ENCODE results near the gene SRPK1. TPM values are rescaled to one million over a fixed set of nuclear protein-coding genes. Genes with fewer than 3 reads are reported as not detected.

Gene SRPK1
- total and polyA plus RNA-seq, 4 donors: 9.6 to 78.9 (median 23.6) TPM

- H3K36me3 ChIP-seq (ENCODE audit: control insufficient read depth in 4 of 4, insufficient read depth in 4 of 4, low read length in 4 of 4): peaks cover 5 to 19% (median 7%) of the 10 kb centered on the region in 4 donors
- no peaks in the 10 kb centered on the region for H3K4me1 ChIP-seq (ENCODE audit: control insufficient read depth in 5 of 5, insufficient read depth in 5 of 5, low read length in 5 of 5)
- no peaks in the 10 kb centered on the region for H3K27me3 ChIP-seq (ENCODE audit: control insufficient read depth in 3 of 3, insufficient read depth in 3 of 3, low read length in 2 of 3)
- no peak overlapping the region for H3K9ac ChIP-seq (ENCODE audit: insufficient read depth in 1 of 2, low read length in 2 of 2)
- ATAC-seq (ENCODE audit: insufficient read depth, low FRiP score) (no peak), DNase-seq (no peak)
- H3K9me3 ChIP-seq (ENCODE audit: control insufficient read depth in 4 of 4, insufficient read depth in 3 of 4, low read length in 3 of 4): peaks cover 0 to 7% (median 4%) of the 10 kb centered on the region in 4 donors
- H3K4me3 ChIP-seq: no peak overlapping the region
- WGBS, 2 donors: 98% methylated on average over 5 of the region's 5 CpGs
- no peak overlapping the region for H3K27ac ChIP-seq (ENCODE audit: low read depth in 1 of 2, low read length in 1 of 2)
- no peak for TF ChIP-seq CTCF (IDR thresholded peaks at IDR 0.05; ENCODE audit: control extremely low read depth, extremely low read depth)
Observed at GRCh38 chr6:35879151-35879550, 41.7 kb downstream of the SRPK1 start.

GRCh38 chr6:35876902-35877301, 44.0 kb downstream of the SRPK1 start:
- no peak overlapping the region for H3K27ac ChIP-seq (ENCODE audit: low read depth in 1 of 2, low read length in 1 of 2)
- no peak overlapping the region for H3K4me3 ChIP-seq
- ATAC-seq (ENCODE audit: insufficient read depth, low FRiP score): no peak
- H3K36me3 ChIP-seq (ENCODE audit: control insufficient read depth in 4 of 4, insufficient read depth in 4 of 4, low read length in 4 of 4): peaks cover 3 to 16% (median 7%) of the 10 kb centered on the region in 4 donors
- H3K9ac ChIP-seq (ENCODE audit: insufficient read depth in 1 of 2, low read length in 2 of 2): no peak overlapping the region
- DNase-seq: no peak
- WGBS, 2 donors: 96 to 98% methylated on average over 2 of the region's 2 CpGs
- TF ChIP-seq CTCF (IDR thresholded peaks at IDR 0.05; ENCODE audit: control extremely low read depth, extremely low read depth): no peak
- H3K9me3 ChIP-seq (ENCODE audit: control insufficient read depth in 4 of 4, insufficient read depth in 3 of 4, low read length in 3 of 4): peaks cover 0 to 4% (median 3%) of the 10 kb centered on the region in 4 donors
- H3K27me3 ChIP-seq (ENCODE audit: control insufficient read depth in 3 of 3, insufficient read depth in 3 of 3, low read length in 2 of 3): no peaks in the 10 kb centered on the region
- no peaks in the 10 kb centered on the region for H3K4me1 ChIP-seq (ENCODE audit: control insufficient read depth in 5 of 5, insufficient read depth in 5 of 5, low read length in 5 of 5)

GRCh38 chr6:35874730-35875129, 46.2 kb downstream of the SRPK1 start:
- no peaks in the 10 kb centered on the region for H3K4me1 ChIP-seq (ENCODE audit: control insufficient read depth in 5 of 5, insufficient read depth in 5 of 5, low read length in 5 of 5)
- no peak overlapping the region for H3K27ac ChIP-seq (ENCODE audit: low read depth in 1 of 2, low read length in 1 of 2)
- DNase-seq: no peak
- H3K4me3 ChIP-seq: no peak overlapping the region
- no peak for ATAC-seq (ENCODE audit: insufficient read depth, low FRiP score)
- H3K9ac ChIP-seq (ENCODE audit: insufficient read depth in 1 of 2, low read length in 2 of 2): no peak overlapping the region
- peaks cover 1 to 7% (median 4%) of the 10 kb centered on the region in 4 donors for H3K36me3 ChIP-seq (ENCODE audit: control insufficient read depth in 4 of 4, insufficient read depth in 4 of 4, low read length in 4 of 4)
- 38 to 83% methylated on average over 1 of the region's 1 CpG for WGBS, 2 donors
- peaks cover 0 to 2% (median 0%) of the 10 kb centered on the region in 4 donors for H3K9me3 ChIP-seq (ENCODE audit: control insufficient read depth in 4 of 4, insufficient read depth in 3 of 4, low read length in 3 of 4)
- H3K27me3 ChIP-seq (ENCODE audit: control insufficient read depth in 3 of 3, insufficient read depth in 3 of 3, low read length in 2 of 3): no peaks in the 10 kb centered on the region
- TF ChIP-seq CTCF (IDR thresholded peaks at IDR 0.05; ENCODE audit: control extremely low read depth, extremely low read depth): no peak

- WGBS, 2 donors: 92 to 96% methylated on average over 4 of the region's 4 CpGs
Observed at GRCh38 chr6:35859367-35859766, 61.5 kb downstream of the SRPK1 start.

More at GRCh38 chr6:35859367-35859766, 61.5 kb downstream of the SRPK1 start:
- H3K9ac ChIP-seq (ENCODE audit: insufficient read depth in 1 of 2, low read length in 2 of 2): no peak overlapping the region
- no peaks in the 10 kb centered on the region for H3K27me3 ChIP-seq (ENCODE audit: control insufficient read depth in 3 of 3, insufficient read depth in 3 of 3, low read length in 2 of 3)
- DNase-seq (no peak), ATAC-seq (ENCODE audit: insufficient read depth, low FRiP score) (no peak)
- H3K4me3 ChIP-seq: no peak overlapping the region
- H3K36me3 ChIP-seq (ENCODE audit: control insufficient read depth in 4 of 4, insufficient read depth in 4 of 4, low read length in 4 of 4): peaks cover 6 to 18% (median 11%) of the 10 kb centered on the region in 4 donors
- no peak overlapping the region for H3K27ac ChIP-seq (ENCODE audit: low read depth in 1 of 2, low read length in 1 of 2)
- no peaks in the 10 kb centered on the region for H3K4me1 ChIP-seq (ENCODE audit: control insufficient read depth in 5 of 5, insufficient read depth in 5 of 5, low read length in 5 of 5)
- no peak for TF ChIP-seq CTCF (IDR thresholded peaks at IDR 0.05; ENCODE audit: control extremely low read depth, extremely low read depth)
- H3K9me3 ChIP-seq (ENCODE audit: control insufficient read depth in 4 of 4, insufficient read depth in 3 of 4, low read length in 3 of 4): no peaks in the 10 kb centered on the region

Measured in lung (tissue), 12 donors.